Measurements from ENCODE around the gene ONECUT3.

ONECUT3 gene

DNA sequence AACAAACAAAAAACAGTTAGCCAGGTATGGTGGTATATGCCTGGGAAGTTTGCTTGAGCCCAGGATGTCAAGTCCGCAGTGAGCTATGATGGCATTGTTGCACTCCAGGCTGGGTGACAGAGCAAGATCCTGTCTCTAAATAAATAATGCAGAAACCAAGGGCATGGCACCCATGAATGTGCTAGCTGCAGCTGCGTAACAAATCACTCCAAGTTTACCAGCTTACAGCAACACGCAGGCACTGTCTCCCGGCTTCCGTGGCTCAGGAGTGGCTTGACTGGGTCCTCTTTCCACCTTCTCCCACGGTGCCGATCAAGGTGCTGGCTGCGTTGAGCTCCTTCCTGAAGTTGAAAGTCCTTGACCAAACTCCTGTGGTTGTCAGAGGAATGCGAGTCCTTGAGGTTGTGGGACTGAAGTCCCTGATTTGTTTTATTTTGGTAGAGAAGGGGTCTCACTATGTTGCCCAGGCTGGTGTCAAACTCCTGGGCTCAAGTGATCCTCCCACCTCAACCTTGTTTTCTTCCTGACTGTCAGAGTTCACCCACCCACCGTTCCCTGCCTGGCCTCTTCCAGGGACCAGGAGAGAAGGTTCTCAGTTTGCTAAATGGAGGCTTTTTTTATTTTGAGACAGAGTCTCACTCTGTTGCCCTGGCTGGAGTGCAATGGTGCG lies 13.2 kb upstream of the ONECUT3 start:
- no peak for FAIRE-seq

GRCh38 chr19:1742989-1743696 lies 10.2 kb upstream of the ONECUT3 start:
- FAIRE-seq: no peak
- no peak for DNase-seq (ENCODE audit: low spot score)

More for the DNA sequence above, 13.2 kb upstream of the ONECUT3 start:
- no peak for DNase-seq (ENCODE audit: low spot score)

GRCh38 chr19:1744133-1744665 lies 9.1 kb upstream of the ONECUT3 start:
- FAIRE-seq (no peak), DNase-seq (ENCODE audit: low spot score) (no peak)

GRCh38 chr19:1744822-1745563 lies 8.3 kb upstream of the ONECUT3 start:
- FAIRE-seq (no peak), DNase-seq (ENCODE audit: low spot score) (no peak)

DNA sequence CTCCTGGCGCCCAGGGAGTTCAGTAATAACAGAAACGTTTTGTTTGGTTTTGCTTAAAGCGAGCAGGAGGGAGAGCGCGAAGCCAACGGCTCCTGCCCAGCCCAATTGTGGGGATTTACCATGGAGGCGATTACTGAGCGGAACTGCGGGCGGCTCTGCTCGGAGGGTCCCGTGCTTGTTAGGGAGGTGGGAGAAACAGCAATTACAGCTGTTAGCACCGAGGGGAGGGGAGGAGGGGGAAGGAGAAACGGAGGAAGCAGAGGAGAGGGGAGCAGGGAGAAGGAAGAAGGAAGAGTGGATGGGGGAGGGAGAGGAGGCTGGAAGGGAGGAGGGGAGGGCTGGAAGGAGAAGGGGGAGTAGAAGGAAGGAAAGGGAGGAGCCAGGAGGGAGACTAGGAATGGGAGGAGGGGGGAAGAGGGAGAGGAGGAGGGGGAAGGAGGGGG lies 7.7 kb upstream of the ONECUT3 start:
- peak; percentile 54 for DNase-seq (ENCODE audit: low spot score)
- FAIRE-seq: no peak

- no peak for DNase-seq (ENCODE audit: low spot score)
Observed at GRCh38 chr19:1746401-1747284, 6.7 kb upstream of the ONECUT3 start.

DNA sequence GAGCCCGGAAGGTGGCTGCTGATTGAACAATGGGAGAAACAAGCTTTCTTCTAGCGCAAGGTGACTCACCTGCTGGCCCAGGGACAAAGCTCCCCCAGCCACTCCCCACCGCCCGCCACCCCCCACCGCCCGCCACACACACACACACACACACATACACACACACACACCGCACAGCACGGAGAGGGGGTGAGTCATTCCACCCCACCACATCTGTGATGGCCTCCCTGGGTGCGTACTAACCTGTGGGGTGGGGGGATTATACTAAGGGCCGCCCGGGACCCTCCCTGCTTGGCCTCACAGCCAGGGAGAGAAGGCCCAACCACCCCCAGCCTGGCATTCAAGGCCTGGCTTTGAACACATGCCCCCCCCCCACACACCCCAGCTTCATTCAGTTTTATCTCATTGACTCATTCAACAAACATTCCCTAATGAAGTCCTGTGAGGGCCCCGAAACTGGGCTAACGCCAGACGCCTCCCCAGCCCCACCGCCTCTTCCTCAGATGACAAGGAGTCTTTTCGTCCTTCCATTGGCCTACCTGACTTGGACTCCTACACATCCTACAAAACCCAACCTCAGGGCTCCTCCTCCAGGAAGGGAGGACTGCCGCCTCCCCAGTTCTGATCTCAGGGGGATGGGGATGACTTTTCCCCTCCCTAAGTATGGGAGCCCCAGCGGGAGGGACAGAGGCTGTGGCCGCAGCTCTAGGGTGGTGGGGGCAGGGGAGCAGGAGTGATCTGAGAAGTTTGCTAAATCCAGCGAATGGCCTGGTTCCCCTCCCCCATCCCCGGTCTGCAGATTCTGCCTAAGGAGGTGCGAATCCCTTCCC lies 5.8 kb upstream of the ONECUT3 start:
- FAIRE-seq: peak; percentile 81
- peak; percentile 92 for DNase-seq (ENCODE audit: low spot score)

More at GRCh38 chr19:1746401-1747284, 6.7 kb upstream of the ONECUT3 start:
- FAIRE-seq: peak; percentile 50

DNA sequence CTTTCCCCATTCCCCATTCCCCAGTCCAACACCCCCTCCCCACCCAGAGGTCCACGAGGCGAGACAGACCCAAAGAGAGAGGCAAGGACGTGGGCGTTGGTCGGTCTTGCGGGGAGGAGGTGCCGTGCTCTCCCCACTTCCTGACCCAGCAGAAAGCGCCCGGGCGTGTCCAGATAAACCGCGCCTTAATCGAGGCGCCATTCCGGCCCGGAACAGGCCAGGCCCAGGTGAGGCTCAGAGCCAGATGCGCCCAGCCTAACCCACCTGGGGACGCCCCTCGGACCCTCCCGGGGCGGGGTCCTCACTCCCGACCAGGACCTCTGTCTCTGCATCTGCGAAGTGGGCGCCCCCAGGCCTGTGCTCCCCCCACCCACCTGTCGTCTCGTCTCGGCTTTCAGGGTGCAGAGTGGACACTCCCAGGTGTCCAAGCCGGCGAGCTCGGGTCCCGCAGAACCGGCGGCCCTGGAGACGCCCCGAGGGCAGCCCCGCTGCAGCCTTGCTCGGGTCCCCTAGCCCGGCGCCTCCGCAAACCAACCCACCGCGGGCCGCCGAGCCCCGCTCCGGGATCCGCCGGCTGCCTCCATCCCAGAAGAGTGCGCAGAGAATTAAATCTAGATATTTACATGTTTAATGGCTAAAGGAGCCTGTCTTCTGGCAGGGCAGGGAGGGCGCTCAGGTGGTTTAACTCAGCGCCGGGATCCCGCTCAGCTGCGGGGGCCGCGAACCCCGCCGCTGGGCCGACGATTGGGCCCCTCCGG lies 5.0 kb upstream of the ONECUT3 start:
- FAIRE-seq: no peak
- DNase-seq (ENCODE audit: low spot score): peak; percentile 46

DNA sequence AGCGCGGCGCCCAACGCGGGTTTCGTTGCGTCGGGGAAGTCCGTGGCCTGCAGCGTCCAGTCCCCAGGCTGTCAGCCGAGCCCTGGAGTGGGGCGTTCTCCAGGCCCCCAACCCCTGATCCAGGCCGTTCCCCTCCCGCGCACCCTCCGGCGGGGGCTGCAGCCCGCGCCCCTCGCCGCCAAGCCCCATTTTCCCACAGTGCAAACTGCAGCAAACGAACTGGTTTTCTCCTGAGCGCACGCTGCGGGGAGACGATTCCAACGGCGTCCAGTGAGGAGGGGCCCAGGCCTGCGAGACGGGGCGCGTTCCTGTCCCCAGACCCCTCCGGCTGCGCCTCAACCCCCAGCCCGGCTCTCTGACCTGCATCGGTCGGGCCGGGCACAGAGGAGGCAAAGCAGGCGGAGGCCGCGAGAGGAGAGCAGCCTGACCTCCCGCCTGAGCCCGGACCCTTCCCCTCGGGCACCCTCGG lies 4.4 kb upstream of the ONECUT3 start:
- FAIRE-seq (no peak), DNase-seq (ENCODE audit: low spot score) (no peak)

DNA sequence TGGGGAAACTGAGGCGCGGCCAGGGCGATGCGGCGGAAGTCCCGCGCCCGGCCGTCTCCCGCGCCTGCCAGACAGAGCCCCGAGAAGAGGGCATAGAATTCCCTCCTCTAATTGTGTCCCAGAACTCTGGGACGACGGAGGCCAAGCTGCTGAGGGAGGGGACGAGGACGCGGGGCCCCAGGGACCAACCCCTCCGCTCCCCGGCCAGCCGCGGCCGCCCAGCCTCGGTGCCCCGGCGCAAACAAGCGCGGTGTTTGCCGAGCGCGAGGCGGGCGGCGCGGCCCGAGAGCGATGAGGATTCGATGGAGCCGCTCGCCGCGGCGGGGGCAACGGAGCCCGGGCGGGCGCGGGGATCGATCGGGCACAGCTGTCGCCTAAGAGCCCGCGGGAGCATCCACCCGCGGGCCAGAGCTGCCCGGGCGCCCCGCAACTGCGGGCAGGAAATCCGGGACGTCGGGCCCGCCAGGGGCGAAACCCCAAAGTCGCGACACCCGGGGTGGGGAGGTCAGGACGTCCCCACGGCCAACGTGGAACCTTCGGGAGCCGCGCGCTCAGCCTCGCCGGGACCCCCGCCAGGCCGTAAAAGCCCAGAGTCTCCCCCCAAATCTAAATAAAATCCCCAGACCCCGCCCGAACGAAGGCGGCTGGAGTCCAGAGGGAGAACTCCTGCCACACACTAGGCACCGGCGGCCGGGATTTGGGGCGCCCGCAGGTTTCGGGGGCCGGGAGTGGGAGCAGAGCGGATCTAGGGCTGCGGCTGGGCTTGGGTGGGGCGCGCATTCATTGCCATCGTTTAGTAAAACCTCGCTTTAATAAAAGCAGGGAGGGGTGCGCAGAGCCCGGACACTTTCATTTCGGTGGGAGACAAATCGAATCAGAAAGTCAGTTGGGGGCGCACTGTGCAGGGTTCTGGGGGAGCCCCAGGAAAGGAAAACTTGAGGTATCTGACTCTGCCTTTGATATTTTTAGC lies 3.6 kb upstream of the ONECUT3 start:
- FAIRE-seq: no peak
- no peak for DNase-seq (ENCODE audit: low spot score)

DNA sequence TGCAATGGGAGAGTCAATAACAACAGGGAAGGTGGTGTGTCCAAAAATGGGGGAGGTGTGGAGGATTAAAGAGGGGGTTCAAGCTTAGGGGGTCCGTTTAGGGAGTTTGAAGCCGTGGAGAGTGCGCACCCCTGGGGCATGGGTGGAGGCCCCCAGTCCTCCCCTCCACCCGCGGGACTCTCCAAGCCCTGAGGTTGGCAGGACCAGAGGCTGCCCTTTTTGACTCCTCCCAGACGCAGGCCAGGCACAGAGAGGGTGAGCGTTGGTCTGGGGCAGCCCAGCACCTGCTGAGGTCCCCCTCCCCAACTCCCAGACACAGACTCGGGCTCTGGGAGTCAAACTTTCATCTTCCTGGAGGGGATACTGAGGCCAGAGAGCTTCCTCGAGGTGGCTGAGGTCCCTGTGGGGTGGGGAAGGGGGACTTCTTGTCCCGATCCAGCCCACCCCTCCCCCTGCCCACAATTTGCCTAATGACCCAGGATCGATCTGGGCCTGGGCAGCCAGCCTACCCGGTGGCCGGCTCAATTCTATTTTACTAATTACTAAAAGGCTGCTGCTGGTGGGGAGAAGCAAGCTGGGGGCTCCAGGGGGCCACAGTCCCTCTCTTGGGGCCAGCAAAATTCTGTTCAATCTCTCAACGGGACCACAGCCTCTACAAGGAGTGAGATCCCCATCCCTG lies 2.8 kb upstream of the ONECUT3 start:
- DNase-seq (ENCODE audit: low spot score) (no peak), FAIRE-seq (no peak)

GRCh38 chr19:1751367-1752008 lies 1.8 kb upstream of the ONECUT3 start:
- FAIRE-seq (no peak), DNase-seq (ENCODE audit: low spot score) (no peak)

GRCh38 chr19:1752009-1752756 lies 1.1 kb upstream of the ONECUT3 start:
- DNase-seq (ENCODE audit: low spot score): no peak
- no peak for FAIRE-seq

- no peak for FAIRE-seq
Observed at GRCh38 chr19:1754018-1754635, 821 bp downstream of the ONECUT3 start.

GRCh38 chr19:1754636-1755466 lies 1.5 kb downstream of the ONECUT3 start:
- DNase-seq (ENCODE audit: low spot score) (peak; percentile 35), FAIRE-seq (no peak)

More at GRCh38 chr19:1754018-1754635, 821 bp downstream of the ONECUT3 start:
- DNase-seq (ENCODE audit: low spot score): no peak
